Measurements from ENCODE around the gene APBA2.

APBA2 gene

DNA sequence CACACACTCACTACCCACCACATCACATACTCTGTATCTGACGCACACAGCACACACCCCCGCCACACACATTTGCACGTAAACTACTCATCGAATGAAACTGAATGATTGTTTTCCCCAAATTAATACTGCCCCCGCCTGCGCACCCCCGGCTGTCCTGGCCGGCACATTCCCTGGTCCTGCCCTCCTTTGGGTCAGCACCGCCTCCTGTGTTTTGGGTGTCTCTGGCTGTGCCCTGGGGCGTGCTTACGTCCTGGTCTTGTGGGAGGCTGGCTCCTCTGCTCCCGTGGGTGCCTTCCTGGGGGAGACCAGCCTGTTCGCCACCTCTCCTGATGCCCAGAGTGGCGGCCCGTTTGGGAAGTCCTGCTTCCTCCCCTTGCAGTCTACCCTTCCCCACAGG is 30.2 kb downstream of the APBA2 start (continued):
- TF ChIP-seq, protein P1, sequence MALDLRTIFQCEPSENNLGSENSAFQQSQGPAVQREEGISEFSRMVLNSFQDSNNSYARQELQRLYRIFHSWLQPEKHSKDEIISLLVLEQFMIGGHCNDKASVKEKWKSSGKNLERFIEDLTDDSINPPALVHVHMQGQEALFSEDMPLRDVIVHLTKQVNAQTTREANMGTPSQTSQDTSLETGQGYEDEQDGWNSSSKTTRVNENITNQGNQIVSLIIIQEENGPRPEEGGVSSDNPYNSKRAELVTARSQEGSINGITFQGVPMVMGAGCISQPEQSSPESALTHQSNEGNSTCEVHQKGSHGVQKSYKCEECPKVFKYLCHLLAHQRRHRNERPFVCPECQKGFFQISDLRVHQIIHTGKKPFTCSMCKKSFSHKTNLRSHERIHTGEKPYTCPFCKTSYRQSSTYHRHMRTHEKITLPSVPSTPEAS (tag by site-specific recombination; IDR thresholded peaks at IDR 0.05) = no peak
- TF ChIP-seq ZNF768 (tag by site-specific recombination; IDR thresholded peaks at IDR 0.05) = no peak
- TF ChIP-seq ZNF19 (tag by site-specific recombination; IDR thresholded peaks at IDR 0.05; ENCODE audit: low read depth) = no peak

DNA sequence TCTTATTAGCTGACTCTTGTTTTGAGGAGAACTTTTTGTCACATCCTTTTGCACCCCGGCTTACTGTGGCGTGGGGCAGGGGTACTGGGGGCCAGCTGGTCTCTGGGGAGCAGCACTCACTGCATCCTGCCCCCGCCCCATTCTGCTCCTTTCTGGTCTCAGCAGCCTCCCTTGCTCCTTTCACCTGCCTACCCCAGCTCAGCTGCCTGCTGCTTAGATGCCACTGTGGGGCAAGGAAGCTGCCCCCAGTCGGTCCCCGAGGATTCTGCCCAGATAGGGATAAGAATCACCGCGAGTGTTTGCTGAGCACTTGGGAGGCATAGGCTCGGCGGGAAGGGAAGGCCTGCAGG is 32.0 kb downstream of the APBA2 start:
- ChIA-PET POLR2A (no interaction called here), CTCF (interaction anchor here (1.1 kb wide), 1 partner anchor 15 kb away, joined by 3 read pairs; no protein-coding TSS in a partner anchor)
- H3K9me3 ChIP-seq (ENCODE audit: control insufficient read depth, insufficient read depth, low read depth, low read length) = no peaks in the 10 kb centered on the region
- H3K36me3 ChIP-seq (ENCODE audit: control insufficient read depth in 2 of 2, insufficient read depth in 1 of 2, low read length in 2 of 2) = peaks cover 0 to 14% of the 10 kb centered on the region in 2 experiments; a peak in 2 of 3 replicates
- no peaks in the 10 kb centered on the region; the same call in 1 of the 2 replicates for H3K4me1 ChIP-seq (ENCODE audit: control insufficient read depth, insufficient read depth, low read length)
- H3K4me3 ChIP-seq (ENCODE audit: low read depth, low read length) = no peak overlapping the region
- TF ChIP-seq ZNF211 (tag by site-specific recombination; IDR thresholded peaks at IDR 0.05; ENCODE audit: low read depth) = no peak
- no peak for TF ChIP-seq ZNF350 (tag by site-specific recombination; IDR thresholded peaks at IDR 0.05)
- no peak for TF ChIP-seq BCL11A (tag by site-specific recombination; IDR thresholded peaks at IDR 0.05; ENCODE audit: low read depth)
- no peak for TF ChIP-seq GFI1B (tag by site-specific recombination; IDR thresholded peaks at IDR 0.05)
- TF ChIP-seq ZNF626 (tag by site-specific recombination; IDR thresholded peaks at IDR 0.05) = no peak
- TF ChIP-seq, protein P2, sequence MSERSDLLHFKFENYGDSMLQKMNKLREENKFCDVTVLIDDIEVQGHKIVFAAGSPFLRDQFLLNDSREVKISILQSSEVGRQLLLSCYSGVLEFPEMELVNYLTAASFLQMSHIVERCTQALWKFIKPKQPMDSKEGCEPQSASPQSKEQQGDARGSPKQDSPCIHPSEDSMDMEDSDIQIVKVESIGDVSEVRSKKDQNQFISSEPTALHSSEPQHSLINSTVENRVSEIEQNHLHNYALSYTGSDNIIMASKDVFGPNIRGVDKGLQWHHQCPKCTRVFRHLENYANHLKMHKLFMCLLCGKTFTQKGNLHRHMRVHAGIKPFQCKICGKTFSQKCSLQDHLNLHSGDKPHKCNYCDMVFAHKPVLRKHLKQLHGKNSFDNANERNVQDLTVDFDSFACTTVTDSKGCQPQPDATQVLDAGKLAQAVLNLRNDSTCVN (tag by site-specific recombination; optimal IDR thresholded peaks at IDR 0.05) = no peak
- no peak for TF ChIP-seq TCF7L2 (IDR thresholded peaks at IDR 0.05; ENCODE audit: borderline replicate concordance, low read depth, low read length)
- TF ChIP-seq, protein P3, sequence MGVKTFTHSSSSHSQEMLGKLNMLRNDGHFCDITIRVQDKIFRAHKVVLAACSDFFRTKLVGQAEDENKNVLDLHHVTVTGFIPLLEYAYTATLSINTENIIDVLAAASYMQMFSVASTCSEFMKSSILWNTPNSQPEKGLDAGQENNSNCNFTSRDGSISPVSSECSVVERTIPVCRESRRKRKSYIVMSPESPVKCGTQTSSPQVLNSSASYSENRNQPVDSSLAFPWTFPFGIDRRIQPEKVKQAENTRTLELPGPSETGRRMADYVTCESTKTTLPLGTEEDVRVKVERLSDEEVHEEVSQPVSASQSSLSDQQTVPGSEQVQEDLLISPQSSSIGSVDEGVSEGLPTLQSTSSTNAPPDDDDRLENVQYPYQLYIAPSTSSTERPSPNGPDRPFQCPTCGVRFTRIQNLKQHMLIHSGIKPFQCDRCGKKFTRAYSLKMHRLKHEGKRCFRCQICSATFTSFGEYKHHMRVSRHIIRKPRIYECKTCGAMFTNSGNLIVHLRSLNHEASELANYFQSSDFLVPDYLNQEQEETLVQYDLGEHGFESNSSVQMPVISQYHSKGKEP (tag by site-specific recombination; IDR thresholded peaks at IDR 0.05) = no peak
- TF ChIP-seq ZNF596 (tag by site-specific recombination; IDR thresholded peaks at IDR 0.05) = no peak
- TF ChIP-seq ZNF155 (tag by site-specific recombination; IDR thresholded peaks at IDR 0.05) = no peak
- TF ChIP-seq ZNF16 (tag by site-specific recombination; IDR thresholded peaks at IDR 0.05; ENCODE audit: low read depth) = no peak
- no peak for TF ChIP-seq GLI4 (tag by site-specific recombination; IDR thresholded peaks at IDR 0.05)
- TF ChIP-seq KLF16 (tag by site-specific recombination; IDR thresholded peaks at IDR 0.05) = no peak
- TF ChIP-seq ZNF48 (tag by site-specific recombination; IDR thresholded peaks at IDR 0.05) = no peak
- TF ChIP-seq ZNF114 (tag by site-specific recombination; IDR thresholded peaks at IDR 0.05) = no peak
- TF ChIP-seq ZNF776 (tag by site-specific recombination; IDR thresholded peaks at IDR 0.05; ENCODE audit: borderline replicate concordance) = no peak
- no peak for TF ChIP-seq ZNF660 (tag by site-specific recombination; IDR thresholded peaks at IDR 0.05)
- no peak for TF ChIP-seq ZNF747 (tag by site-specific recombination; IDR thresholded peaks at IDR 0.05)
- no peak for TF ChIP-seq PRDM1 (tag by site-specific recombination; IDR thresholded peaks at IDR 0.05)
- TF ChIP-seq ZSCAN30 (tag by site-specific recombination; IDR thresholded peaks at IDR 0.05) = no peak
- no peak overlapping the region for H3K27ac ChIP-seq (ENCODE audit: extremely low read depth, low read depth, low read length)
